Right ventricle myocardium superior (tissue), 1 donor: Measurements from ENCODE around the gene TSSK6. TPM values are rescaled to one million over a fixed set of nuclear protein-coding genes. Genes with fewer than 3 reads are reported as not detected.

ENCODE experiments used
- ATAC-seq: fragments of 200-7000 bp; cut with Tn5 transposase; one replicate; pipeline ENCODE4 v1.9.1; 2020; ENCODE audit warnings: mild to moderate bottlenecking; ENCODE audit not compliant: poor library complexity
- DNase-seq: peaks from one replicate; pipeline ENCODE4 v3.0.0-alpha.2; 2020
- intact Hi-C: fragments of 100-400 bp; cut with DNase I; formaldehyde crosslinking; loops from one replicate; pipeline ENCODE4 v1.11.2; 2022
- long read RNA-seq: library from polyadenylated mRNA; unstranded; transcript quantifications from one replicate; pipeline ENCODE4 v2.0.0, GENCODE V29; 2021
- total RNA-seq: library from RNA; stranded (reverse); fragmentation: NEBNext Ultra II Directional; extraction: Animal tissue kit (Norgen Biotek cat#: 25700); gene quantifications from one replicate; pipeline ENCODE4 v1.2.1, GENCODE V29; 2021
- donor health status: DM: no; HTN: yes; CAD: no; lungs with severe emphysema.

The TSSK6 gene
- 0.67 TPM for total RNA-seq
- long read RNA-seq, result 0 reads

GRCh38 chr19:19514881-19515641, at the start of gene TSSK6:
TSSK6 (minus strand) TSS chr19:19515548; CDS start chr19:19515427, 121 bp downstream.
- ATAC-seq, result peak; percentile 1
- DNase-seq, result no peak
- intact Hi-C loops, result no loop called here

DNA sequence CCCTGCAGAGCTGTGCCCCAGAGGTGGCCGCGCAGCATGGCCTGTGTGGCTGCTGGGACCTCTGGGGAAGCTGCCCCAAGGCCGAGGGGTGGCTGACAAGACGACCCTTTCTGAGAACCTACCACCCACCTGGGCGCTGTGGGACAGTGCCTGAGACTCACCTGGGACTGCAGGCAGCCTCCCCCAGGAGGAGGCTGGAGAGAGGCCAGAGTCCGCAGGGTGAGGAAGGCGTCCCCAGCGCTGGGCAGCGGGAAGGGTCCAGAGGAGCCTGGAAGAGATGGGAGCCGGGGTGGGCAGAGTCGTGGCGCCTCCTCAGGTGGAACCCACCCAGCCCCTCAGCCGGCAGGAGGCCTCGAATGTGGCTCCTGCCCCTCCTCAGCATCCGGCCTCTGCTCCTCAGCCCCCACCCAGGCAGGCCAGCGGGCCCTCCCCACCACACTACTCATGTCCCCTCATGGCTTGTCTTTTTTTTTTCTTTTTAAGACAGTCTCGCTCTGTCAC, 48.0 kb upstream of the TSSK6 start:
- DNase-seq (no peak), ATAC-seq (no peak)
- intact Hi-C loops, result no loop called here

- ATAC-seq (no peak), DNase-seq (no peak)
- intact Hi-C loops, result no loop called here
Observed at GRCh38 chr19:19562665-19563347, 47.5 kb upstream of the TSSK6 start.

GRCh38 chr19:19561946-19562664, 46.8 kb upstream of the TSSK6 start:
- no peak for ATAC-seq
- DNase-seq, result no peak
- intact Hi-C loops, result no loop called here

DNA sequence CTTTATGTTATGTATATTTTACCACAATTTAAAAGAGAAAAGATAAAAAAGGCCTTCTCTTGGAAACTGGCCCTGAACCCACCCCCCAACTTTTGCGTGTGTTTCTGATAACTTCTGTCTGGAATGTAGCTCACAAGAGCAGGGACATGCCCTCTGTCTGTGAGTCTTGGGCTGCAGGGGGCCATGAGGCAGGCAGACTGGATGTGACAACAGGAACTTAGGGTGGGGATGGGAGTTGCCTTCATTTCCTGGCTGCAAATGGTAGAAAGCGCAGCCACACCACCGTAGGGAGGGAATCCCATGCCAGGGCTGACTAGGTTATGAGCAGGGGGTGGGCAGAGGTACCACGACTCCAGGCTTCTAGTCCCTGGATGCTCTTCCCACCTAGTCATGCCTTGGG, 44.6 kb upstream of the TSSK6 start:
- no peak for ATAC-seq
- intact Hi-C loops, result no loop called here
- DNase-seq, result no peak

DNA sequence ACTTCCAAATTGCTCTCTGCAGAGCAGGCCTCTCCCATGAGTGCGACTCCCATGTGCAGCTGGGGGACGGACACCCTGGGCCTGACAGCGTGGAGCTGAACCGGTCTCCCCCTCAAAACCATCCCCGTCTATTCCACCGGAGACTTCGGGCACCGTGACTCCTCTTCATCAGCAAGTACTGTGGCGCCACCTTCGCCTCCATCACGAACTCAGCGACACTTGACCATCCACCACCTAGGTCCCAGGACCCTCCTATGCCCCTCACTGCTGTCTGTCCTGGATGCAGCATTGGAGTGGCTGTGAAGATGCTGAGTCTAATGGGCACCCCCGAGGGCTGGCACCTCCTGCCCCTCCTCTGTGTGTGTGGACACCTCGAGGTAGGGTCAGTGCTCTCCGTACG, 43.3 kb upstream of the TSSK6 start:
- intact Hi-C loops, result no loop called here
- ATAC-seq (no peak), DNase-seq (no peak)

- DNase-seq (no peak), ATAC-seq (no peak)
- intact Hi-C loops, result no loop called here
Observed at GRCh38 chr19:19558055-19558454, 42.7 kb upstream of the TSSK6 start.

GRCh38 chr19:19554074-19555023, 39.0 kb upstream of the TSSK6 start:
- intact Hi-C loops, result no loop called here
- DNase-seq (peak; percentile 72), ATAC-seq (peak; percentile 73)

DNA sequence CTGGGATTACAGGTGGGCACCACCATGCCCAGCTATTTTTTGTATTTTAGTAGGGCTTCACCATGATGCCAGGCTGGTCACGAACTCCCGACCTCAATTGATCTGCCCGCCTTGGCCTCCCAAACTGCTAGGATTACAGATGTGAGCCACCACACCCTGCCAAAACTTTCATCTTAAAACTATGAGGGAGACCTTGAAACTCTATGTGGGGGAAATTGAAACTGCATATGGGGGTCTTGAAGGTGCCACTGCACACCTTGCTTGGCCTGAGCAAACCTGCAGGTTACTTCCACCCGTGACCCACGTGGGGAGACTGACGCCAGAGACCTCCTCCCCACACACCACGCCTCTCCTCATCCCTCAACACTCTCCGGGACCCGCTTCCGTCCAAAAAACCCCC, 38.3 kb upstream of the TSSK6 start:
- ATAC-seq, result no peak
- intact Hi-C loops, result no loop called here
- no peak for DNase-seq

DNA sequence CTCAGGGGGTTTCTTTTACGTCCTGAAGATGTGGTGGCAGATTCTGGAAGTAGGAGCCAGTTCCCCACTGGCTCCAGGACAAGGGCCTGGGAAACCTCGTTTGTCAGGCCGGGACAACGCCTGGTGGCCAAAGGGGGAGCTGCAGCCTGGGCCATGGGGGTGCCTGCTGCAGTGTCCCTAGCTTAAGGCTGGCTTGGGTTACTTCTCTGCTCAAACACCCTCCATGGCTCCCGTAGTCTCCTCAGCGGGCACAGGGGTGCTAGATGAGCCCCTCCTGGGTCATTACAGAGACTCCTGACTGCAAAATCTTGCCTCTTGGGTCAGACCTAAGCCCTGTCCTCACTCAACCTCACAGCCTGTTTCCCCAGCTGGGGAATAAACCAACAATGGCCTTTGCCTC, 37.5 kb upstream of the TSSK6 start:
- intact Hi-C loops, result no loop called here
- no peak for DNase-seq
- ATAC-seq, result no peak

- ATAC-seq, result no peak
- intact Hi-C loops, result no loop called here
- no peak for DNase-seq
Observed at GRCh38 chr19:19551853-19552192, 36.5 kb upstream of the TSSK6 start.

GRCh38 chr19:19550972-19551852, 35.9 kb upstream of the TSSK6 start:
- intact Hi-C loops, result no loop called here
- ATAC-seq (no peak), DNase-seq (no peak)

GRCh38 chr19:19550485-19550929, 35.2 kb upstream of the TSSK6 start:
- DNase-seq (no peak), ATAC-seq (no peak)
- intact Hi-C loops, result no loop called here

- intact Hi-C loops, result no loop called here
- ATAC-seq (peak; percentile 2), DNase-seq (no peak)
Observed at GRCh38 chr19:19549804-19550464, 34.6 kb upstream of the TSSK6 start.

- intact Hi-C loops, result no loop called here
- ATAC-seq, result no peak
- no peak for DNase-seq
Observed at GRCh38 chr19:19548915-19549759, 33.8 kb upstream of the TSSK6 start.

DNA sequence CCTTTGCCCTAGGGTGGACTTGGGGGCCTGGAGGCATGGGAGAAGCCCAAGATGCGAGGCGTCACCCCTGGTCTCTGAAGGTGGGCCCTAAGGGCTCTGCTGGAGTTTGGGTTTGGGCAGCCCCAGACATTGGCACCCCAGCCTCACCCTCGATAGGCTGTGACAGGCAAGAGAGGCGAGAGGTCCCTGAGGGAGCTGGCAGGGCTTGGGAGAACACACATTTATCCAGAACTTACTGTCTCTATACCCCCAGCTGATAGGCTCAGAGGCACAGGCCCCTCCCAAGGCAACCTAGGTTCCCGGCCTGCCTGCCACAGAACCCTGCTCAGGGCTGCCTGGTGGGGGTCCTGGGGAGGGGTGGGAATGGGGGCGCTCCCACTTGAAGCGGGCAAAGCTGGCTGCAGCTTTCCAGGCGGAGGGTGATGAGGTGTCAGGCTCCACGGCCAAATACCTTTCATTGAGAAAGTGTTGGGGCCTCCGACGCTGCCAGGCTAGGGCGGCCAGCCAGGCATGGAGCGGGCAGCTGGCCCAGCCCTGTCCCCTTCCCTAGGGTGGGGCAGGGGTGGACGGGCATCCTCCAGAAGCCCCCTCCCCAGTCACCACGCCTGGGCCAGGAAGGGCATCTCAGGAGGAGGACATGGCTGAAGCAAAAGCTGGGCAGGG, 32.5 kb upstream of the TSSK6 start:
- peak; percentile 74 for ATAC-seq
- no peak for DNase-seq
- intact Hi-C loops, result no loop called here
